Loucy (cell line): ENCODE results near the gene LACTBL1.

Source experiments
- EZH2phosphoT487 ChIP-seq: fragments of 200-600 bp; IDR thresholded peaks from 2 replicates; pipeline ENCODE4 v1.6.1; 2018; ENCODE audit warnings: antibody characterized with exemption, mild to moderate bottlenecking, moderate library complexity, borderline replicate concordance
- TF ChIP-seq, protein P1 (sequence below): fragments of 200-600 bp; sonication (generic); conservative IDR thresholded peaks from 2 replicates; pipeline ENCODE4 v1.5.1; 2014; ENCODE audit warnings: mild to moderate bottlenecking, antibody characterized with exemption, low read length

DNA sequence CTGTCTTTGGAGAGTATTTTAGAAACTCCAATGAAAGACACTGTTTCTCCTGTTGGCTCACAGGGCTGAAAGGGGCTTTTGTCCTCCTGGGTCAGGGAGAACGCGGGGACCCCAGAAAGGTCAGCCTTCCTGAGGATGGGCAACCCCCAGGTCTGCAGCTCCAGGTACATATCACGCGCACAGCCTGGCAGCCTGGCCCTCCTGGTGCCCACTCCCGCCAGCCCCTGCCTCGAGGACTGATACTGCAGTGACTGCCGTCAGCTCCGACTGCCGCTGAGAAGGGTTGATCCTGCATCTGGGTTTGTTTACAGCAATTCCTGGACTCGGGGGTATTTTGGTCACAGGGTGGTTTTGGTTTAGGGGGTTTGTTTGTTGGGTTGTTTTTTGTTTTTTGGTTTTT lies 58.5 kb downstream of the LACTBL1 start:
- TF ChIP-seq, protein P1, sequence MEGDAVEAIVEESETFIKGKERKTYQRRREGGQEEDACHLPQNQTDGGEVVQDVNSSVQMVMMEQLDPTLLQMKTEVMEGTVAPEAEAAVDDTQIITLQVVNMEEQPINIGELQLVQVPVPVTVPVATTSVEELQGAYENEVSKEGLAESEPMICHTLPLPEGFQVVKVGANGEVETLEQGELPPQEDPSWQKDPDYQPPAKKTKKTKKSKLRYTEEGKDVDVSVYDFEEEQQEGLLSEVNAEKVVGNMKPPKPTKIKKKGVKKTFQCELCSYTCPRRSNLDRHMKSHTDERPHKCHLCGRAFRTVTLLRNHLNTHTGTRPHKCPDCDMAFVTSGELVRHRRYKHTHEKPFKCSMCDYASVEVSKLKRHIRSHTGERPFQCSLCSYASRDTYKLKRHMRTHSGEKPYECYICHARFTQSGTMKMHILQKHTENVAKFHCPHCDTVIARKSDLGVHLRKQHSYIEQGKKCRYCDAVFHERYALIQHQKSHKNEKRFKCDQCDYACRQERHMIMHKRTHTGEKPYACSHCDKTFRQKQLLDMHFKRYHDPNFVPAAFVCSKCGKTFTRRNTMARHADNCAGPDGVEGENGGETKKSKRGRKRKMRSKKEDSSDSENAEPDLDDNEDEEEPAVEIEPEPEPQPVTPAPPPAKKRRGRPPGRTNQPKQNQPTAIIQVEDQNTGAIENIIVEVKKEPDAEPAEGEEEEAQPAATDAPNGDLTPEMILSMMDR, result no peak
- TF ChIP-seq EZH2phosphoT487, result no peak
